Endothelial cell (in vitro differentiated cells): ENCODE measurements around the gene PET117. TPM values are rescaled to one million over a fixed set of nuclear protein-coding genes. Genes with fewer than 3 reads are reported as not detected.
"Not testable (repeated sequence)": the region's sequence is repeated elsewhere in the genome, so short reads cannot be mapped to it uniquely, and the experiment has no call there.

ENCODE experiments used
- DNase-seq: peaks from one replicate; pipeline ENCODE4 v3.0.0; 2021; ENCODE audit warnings: low spot score
- H3K27ac Mint-ChIP-seq: one replicate; pipeline ENCODE4 v1.8.0; 2021; ENCODE audit warnings: mixed read lengths, inconsistent platforms; ENCODE audit not compliant: unreplicated experiment
- H3K27me3 Mint-ChIP-seq: one replicate; pipeline ENCODE4 v1.8.0; 2021; ENCODE audit warnings: mild to moderate bottlenecking, moderate library complexity, mixed read lengths, inconsistent platforms; ENCODE audit not compliant: unreplicated experiment
- H3K36me3 Mint-ChIP-seq: one replicate; pipeline ENCODE4 v1.8.0; 2021; ENCODE audit warnings: mild to moderate bottlenecking, low read depth, mixed read lengths, inconsistent platforms; ENCODE audit not compliant: unreplicated experiment
- H3K4me1 Mint-ChIP-seq: one replicate; pipeline ENCODE4 v1.8.0; 2021; ENCODE audit warnings: mild to moderate bottlenecking, mixed read lengths, inconsistent platforms; ENCODE audit not compliant: unreplicated experiment
- H3K4me3 Mint-ChIP-seq: one replicate; pipeline ENCODE4 v1.8.0; 2021; ENCODE audit warnings: mild to moderate bottlenecking, mixed read lengths, inconsistent platforms; ENCODE audit not compliant: unreplicated experiment
- H3K9me3 Mint-ChIP-seq: one replicate; pipeline ENCODE4 v1.8.0; 2021; ENCODE audit warnings: mixed read lengths, inconsistent platforms; ENCODE audit not compliant: unreplicated experiment
- CTCF ChIP-seq: fragments of 200-600 bp; sonication (generic); IDR thresholded peaks from one replicate; pipeline ENCODE4 v1.5.0; 2021; ENCODE audit warnings: antibody characterized with exemption; ENCODE audit not compliant: unreplicated experiment
- long read RNA-seq: library from polyadenylated mRNA; unstranded; transcript quantifications from one replicate; pipeline ENCODE4 v2.0.0, GENCODE V29; 2020; ENCODE audit not compliant: unreplicated experiment
- total RNA-seq: library from RNA; stranded (reverse); fragmentation: NEBNext Ultra II Directional; extraction: Animal tissue kit (Norgen Biotek cat#: 25700); gene quantifications from one replicate; pipeline ENCODE4 v1.2.1, GENCODE V29; 2021; ENCODE audit not compliant: unreplicated experiment

Gene PET117
- 11.0 TPM for total RNA-seq
- long read RNA-seq, transcript PET117-201 (2 exons, 1,141 nt), result major isoform, 6 of 6 reads
- long read RNA-seq, partial matches to known transcripts, result 0 of 6 reads
- long read RNA-seq, other reads (novel, unspliced or antisense), result 0 of 6 reads

DNA sequence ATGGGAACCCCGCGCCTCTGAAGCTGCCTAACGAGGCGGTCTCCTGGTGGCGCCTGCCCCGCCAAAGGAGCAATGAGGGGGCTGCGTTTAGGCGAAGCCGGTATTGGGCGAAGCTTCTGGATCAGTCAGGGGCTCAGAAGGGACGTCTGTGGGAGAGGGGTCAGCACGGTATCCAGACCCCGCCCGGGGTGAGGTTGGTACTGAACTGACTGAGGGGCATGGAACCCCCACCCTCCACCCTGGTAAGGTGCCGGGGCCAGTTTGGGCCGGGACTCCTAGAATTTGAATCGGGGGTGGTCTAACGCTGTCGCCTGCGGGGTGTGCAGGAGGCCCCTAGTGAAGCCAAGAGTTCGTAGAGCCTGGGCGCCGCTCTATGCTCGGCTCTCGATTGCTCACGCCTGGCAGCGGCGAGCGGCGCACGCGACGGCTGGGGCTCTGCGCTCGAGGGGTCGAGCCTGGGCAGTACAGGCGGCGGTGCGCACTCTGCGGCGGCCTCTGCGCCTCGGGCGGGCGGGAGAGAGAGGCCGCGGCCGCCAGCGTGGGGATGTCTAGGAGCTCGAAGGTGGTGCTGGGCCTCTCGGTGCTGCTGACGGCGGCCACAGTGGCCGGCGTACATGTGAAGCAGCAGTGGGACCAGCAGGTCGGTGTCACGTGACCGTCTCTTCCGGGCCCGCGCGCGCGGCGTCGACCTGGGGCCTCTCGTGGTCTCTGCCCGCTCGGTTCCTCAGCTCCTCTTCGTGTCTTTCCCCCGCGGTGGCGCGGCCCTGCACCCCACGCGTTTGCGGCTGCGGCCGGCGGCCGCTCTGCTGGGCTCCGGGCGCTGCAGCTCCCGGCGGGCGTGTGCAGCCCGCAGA is at the start of gene PET117, which contains the start of gene KAT14:
Gene PET117, plus strand, starts transcription at position 452 of the 854 bp plus-strand sequence. Its CDS starts 93 bp downstream, at position 545.
Gene KAT14, plus strand, starts transcription at position 452 of the 854 bp plus-strand sequence. CDS start 4,798 bp downstream, outside the sequence.
- peaks cover 5% of the 10 kb centered on the region for H3K27me3 Mint-ChIP-seq
- H3K4me1 Mint-ChIP-seq, result peaks cover 15% of the 10 kb centered on the region
- H3K27ac Mint-ChIP-seq, result peak within 1 kb of the TSS; percentile 74
- H3K4me3 Mint-ChIP-seq, result peak within 1 kb of the TSS; percentile 94
- no peak for TF ChIP-seq CTCF
- H3K36me3 Mint-ChIP-seq, result peaks cover 8% of the 10 kb centered on the region
- DNase-seq, result peak; percentile 95
- no peaks in the 10 kb centered on the region for H3K9me3 Mint-ChIP-seq

- H3K4me1 Mint-ChIP-seq, H3K9me3 Mint-ChIP-seq, H3K27me3 Mint-ChIP-seq, H3K27ac Mint-ChIP-seq, H3K36me3 Mint-ChIP-seq, DNase-seq, H3K4me3 Mint-ChIP-seq: not testable (repeated sequence)
Measured at GRCh38 chr20:18088298-18088697, 49.4 kb upstream of the PET117 start.

GRCh38 chr20:18088841-18089240 is 48.8 kb upstream of the PET117 start:
- not testable (repeated sequence) for H3K9me3 Mint-ChIP-seq, H3K27me3 Mint-ChIP-seq, H3K36me3 Mint-ChIP-seq, H3K4me1 Mint-ChIP-seq, DNase-seq, H3K4me3 Mint-ChIP-seq, H3K27ac Mint-ChIP-seq

GRCh38 chr20:18090044-18090443 is 47.6 kb upstream of the PET117 start:
- Mint-ChIP-seq H3K36me3 (no peaks in the 10 kb centered on the region), H3K27me3 (no peaks in the 10 kb centered on the region), H3K4me1 (no peaks in the 10 kb centered on the region), H3K4me3 (no peak overlapping the region), H3K9me3 (no peaks in the 10 kb centered on the region), H3K27ac (no peak overlapping the region)
- TF ChIP-seq CTCF, result no peak
- DNase-seq, result no peak

- no peaks in the 10 kb centered on the region for H3K27me3 Mint-ChIP-seq
- no peaks in the 10 kb centered on the region for H3K9me3 Mint-ChIP-seq
- no peaks in the 10 kb centered on the region for H3K36me3 Mint-ChIP-seq
- no peaks in the 10 kb centered on the region for H3K4me1 Mint-ChIP-seq
- no peak for DNase-seq
- H3K4me3 Mint-ChIP-seq, result no peak overlapping the region
- no peak for TF ChIP-seq CTCF
- no peak overlapping the region for H3K27ac Mint-ChIP-seq
Measured at GRCh38 chr20:18090477-18090876, 47.2 kb upstream of the PET117 start.

DNA sequence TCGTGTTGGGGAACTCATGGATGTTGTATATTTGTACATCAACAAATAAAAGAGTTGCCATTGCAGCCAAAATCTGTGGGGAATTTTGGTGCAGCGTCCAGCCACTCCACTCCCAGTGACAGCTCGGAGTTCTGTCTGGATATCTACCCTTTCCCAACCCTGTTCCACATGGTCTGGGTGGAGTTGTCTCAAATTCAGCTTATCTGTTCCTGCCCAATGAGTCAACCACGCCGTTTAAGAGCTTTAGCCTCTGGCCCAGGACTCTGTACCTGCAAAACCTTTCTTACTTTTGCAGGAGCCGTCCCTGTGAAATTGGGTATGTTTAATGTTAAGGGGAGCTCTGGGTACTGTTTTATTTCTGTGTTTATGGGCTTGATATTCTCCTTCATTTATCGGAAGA is 46.0 kb upstream of the PET117 start:
- Mint-ChIP-seq H3K27me3 (no peaks in the 10 kb centered on the region), H3K9me3 (no peaks in the 10 kb centered on the region)

More for the DNA sequence above, 46.0 kb upstream of the PET117 start:
- H3K27ac Mint-ChIP-seq, result no peak overlapping the region
- DNase-seq, result no peak
- H3K4me1 Mint-ChIP-seq, result no peaks in the 10 kb centered on the region
- H3K36me3 Mint-ChIP-seq, result no peaks in the 10 kb centered on the region
- no peak for TF ChIP-seq CTCF
- no peak overlapping the region for H3K4me3 Mint-ChIP-seq
